ENCODE data around the gene KLHL30. TPM values are rescaled to one million over a fixed set of nuclear protein-coding genes. Genes with fewer than 3 reads are reported as not detected.

KLHL30 gene
- total RNA-seq, 1 donor, result under 0.01 TPM

DNA sequence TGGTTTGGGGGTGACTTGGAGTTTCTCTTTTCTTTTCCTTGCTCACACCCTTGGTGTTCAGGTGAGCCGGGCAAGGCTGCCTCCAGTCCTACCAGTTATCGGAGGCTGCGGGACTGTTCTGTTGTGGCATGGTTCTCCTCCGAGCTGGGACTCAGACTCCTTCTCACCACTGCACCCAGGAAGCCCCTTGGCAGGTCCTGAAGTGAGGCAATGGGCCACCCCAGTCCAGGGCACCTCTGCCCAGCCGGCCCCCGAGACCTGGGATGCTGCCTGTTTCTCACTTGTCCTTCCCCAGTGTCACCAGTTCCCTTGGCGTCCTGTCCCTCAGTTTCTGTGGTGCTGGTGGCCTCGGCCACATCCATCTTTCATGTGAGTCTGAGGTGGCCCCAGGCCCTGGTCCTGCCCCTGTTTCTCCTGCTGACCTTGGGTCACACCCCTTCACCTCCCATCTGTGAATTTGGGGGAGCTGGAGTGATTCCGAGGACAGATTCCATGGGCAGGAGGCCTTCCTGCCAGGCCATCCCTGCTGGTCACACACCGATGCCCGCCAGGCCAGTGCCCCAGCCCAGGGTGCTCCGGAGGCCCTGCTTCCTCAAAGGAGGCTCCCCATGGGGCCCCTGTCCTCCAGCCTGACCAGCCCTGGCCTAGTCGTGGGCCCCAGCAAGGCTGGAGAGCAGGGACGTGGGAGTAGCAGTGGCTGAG lies 6.6 kb upstream of the KLHL30 start:
- no peak overlapping the region for H3K27ac ChIP-seq (ENCODE audit: low read depth, low read length)
- H3K27me3 ChIP-seq (ENCODE audit: insufficient read depth, low read length), result no peaks in the 10 kb centered on the region
- H3K79me2 ChIP-seq (ENCODE audit: insufficient read depth, low read length), result no peaks in the 10 kb centered on the region
- peak; percentile 74 for DNase-seq (ENCODE audit: insufficient read length, low spot score, missing footprints)
- no peak overlapping the region for H3K4me3 ChIP-seq (ENCODE audit: insufficient read depth, low read length)
- H3K4me2 ChIP-seq (ENCODE audit: insufficient read depth, low read length), result no peak overlapping the region
- TF ChIP-seq, protein P1, sequence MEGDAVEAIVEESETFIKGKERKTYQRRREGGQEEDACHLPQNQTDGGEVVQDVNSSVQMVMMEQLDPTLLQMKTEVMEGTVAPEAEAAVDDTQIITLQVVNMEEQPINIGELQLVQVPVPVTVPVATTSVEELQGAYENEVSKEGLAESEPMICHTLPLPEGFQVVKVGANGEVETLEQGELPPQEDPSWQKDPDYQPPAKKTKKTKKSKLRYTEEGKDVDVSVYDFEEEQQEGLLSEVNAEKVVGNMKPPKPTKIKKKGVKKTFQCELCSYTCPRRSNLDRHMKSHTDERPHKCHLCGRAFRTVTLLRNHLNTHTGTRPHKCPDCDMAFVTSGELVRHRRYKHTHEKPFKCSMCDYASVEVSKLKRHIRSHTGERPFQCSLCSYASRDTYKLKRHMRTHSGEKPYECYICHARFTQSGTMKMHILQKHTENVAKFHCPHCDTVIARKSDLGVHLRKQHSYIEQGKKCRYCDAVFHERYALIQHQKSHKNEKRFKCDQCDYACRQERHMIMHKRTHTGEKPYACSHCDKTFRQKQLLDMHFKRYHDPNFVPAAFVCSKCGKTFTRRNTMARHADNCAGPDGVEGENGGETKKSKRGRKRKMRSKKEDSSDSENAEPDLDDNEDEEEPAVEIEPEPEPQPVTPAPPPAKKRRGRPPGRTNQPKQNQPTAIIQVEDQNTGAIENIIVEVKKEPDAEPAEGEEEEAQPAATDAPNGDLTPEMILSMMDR (IDR thresholded peaks at IDR 0.05; ENCODE audit: extremely low read depth, low read depth, low read length), result no peak
- H3K4me1 ChIP-seq (ENCODE audit: insufficient read depth, low read length), result peaks cover 11% of the 10 kb centered on the region
- no peaks in the 10 kb centered on the region for H3K36me3 ChIP-seq (ENCODE audit: insufficient read depth, low read length)
- no peaks in the 10 kb centered on the region for H4K20me1 ChIP-seq (ENCODE audit: insufficient read depth, low read length)
- H3K9me3 ChIP-seq (ENCODE audit: low read depth, low read length), result no peaks in the 10 kb centered on the region
- H2AFZ ChIP-seq (ENCODE audit: low read length), result no peak overlapping the region

DNA sequence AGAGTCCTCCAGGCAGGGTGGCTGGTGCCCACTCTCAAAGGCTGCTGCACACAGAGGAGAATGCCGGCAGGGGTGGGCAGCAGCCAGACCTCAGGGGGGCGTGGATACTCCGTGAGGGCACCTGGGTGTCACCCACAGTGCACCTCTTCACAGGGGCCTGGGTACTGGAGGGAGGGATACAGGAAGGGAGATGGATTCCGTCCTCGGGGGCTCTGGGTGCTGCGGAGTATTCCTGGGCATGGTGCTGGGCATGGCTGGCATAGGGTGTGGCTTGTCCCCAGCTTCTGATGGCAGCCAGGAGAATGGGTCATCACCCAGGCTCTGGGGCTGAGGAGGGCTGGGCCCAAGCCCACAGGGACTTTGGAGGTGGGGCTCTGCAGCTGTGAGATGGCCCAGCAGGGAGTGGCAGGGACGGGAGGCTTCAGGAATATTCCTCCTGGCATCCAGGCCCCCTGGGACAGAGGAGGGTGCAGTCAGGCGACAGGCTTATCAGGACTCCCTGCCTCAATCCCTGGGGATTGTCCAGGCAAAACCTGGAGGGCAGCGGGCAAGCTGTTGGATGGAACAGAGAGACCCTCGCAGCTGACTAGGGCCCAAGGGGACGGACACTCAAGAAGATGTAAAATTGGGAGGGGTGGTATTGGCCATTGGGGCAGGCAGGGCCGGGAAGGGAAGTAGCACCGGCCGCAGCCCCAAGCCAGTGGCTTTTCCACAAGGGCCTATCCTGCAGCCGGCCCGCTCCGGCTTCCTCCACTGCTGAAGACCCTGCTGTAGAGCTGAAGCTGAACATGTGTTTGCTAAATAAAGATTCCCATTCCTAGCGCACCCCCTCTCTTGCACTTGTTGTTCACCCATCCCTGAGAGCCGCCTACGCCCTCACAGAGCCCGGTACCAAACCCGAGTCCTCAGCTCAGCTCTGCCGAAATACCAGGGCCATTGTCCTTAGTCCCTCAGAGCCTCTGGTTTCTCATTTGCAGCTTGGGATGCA lies 5.7 kb upstream of the KLHL30 start:
- no peak overlapping the region for H3K4me2 ChIP-seq (ENCODE audit: insufficient read depth, low read length)
- TF ChIP-seq, protein P1 (IDR thresholded peaks at IDR 0.05; ENCODE audit: extremely low read depth, low read depth, low read length), result no peak

DNA sequence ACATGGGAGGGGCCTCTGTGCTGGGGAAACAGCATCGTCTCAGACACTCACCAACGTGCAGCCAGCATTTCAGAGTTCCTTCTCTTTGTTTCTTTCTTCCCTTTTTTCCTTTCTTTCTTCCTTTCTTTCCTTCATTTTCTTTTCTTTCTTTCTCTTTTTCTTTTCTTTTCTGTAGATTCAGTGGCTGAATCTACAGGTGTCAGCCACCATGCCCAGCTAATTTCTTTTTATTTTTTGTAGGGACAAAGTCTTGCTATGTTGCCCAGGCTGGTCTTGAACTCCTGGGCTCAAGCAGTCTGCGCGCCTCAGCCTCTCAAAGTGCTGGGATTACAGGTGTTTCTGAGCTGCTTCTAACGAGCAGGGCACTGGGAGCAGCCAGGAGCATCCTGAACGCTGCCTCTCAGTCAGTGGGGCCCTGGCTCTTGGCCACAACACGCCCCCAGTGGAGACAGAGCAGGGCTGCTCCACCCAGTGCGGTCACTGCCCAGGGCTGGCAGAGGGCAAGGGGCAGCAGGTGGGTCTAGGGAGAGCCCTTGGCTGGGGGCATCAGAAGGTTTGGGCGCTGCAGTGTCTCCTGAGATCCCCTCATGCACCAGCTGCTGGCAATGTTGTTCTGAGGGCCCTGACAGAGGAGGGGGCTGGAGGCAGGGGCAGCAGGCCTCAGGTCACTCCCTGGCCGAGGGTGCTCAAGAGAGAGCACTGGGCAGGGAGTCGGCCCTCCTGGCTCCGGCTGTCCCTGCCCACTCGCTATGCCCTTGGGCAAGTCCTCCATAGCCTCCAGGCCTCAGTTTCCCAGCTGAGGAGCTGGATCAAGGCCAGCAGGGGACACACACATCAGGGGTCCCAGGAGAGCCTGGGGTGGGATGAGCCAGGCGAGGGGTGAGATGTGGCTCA lies 4.7 kb upstream of the KLHL30 start:
- peak; percentile 88 for DNase-seq (ENCODE audit: insufficient read length, low spot score, missing footprints)
- Histone ChIP-seq H3K9me3 (ENCODE audit: low read depth, low read length) (no peaks in the 10 kb centered on the region), H3K27me3 (ENCODE audit: insufficient read depth, low read length) (no peaks in the 10 kb centered on the region), H3K4me1 (ENCODE audit: insufficient read depth, low read length) (no peaks in the 10 kb centered on the region), H2AFZ (ENCODE audit: low read length) (no peak overlapping the region), H3K4me3 (ENCODE audit: insufficient read depth, low read length) (no peak overlapping the region), H4K20me1 (ENCODE audit: insufficient read depth, low read length) (no peaks in the 10 kb centered on the region), H3K36me3 (ENCODE audit: insufficient read depth, low read length) (no peaks in the 10 kb centered on the region), H3K79me2 (ENCODE audit: insufficient read depth, low read length) (no peaks in the 10 kb centered on the region), H3K4me2 (ENCODE audit: insufficient read depth, low read length) (no peak overlapping the region), H3K27ac (ENCODE audit: low read depth, low read length) (no peak overlapping the region)
- TF ChIP-seq, protein P1 (IDR thresholded peaks at IDR 0.05; ENCODE audit: extremely low read depth, low read depth, low read length), result no peak

More for the DNA sequence above, 5.7 kb upstream of the KLHL30 start:
- Histone ChIP-seq H3K36me3 (ENCODE audit: insufficient read depth, low read length) (no peaks in the 10 kb centered on the region), H2AFZ (ENCODE audit: low read length) (no peak overlapping the region), H3K27me3 (ENCODE audit: insufficient read depth, low read length) (no peaks in the 10 kb centered on the region), H3K79me2 (ENCODE audit: insufficient read depth, low read length) (no peaks in the 10 kb centered on the region), H3K4me1 (ENCODE audit: insufficient read depth, low read length) (peaks cover 4% of the 10 kb centered on the region), H3K27ac (ENCODE audit: low read depth, low read length) (no peak overlapping the region), H3K4me3 (ENCODE audit: insufficient read depth, low read length) (no peak overlapping the region), H4K20me1 (ENCODE audit: insufficient read depth, low read length) (no peaks in the 10 kb centered on the region), H3K9me3 (ENCODE audit: low read depth, low read length) (no peaks in the 10 kb centered on the region)
- peak; percentile 86 for DNase-seq (ENCODE audit: insufficient read length, low spot score, missing footprints)
